Heart left ventricle (tissue), 13 donors: ENCODE data around the gene OR2AG2.

Experiments
- POLR2A ChIP-seq, 2 donors: fragments of 450-650 bp; IDR thresholded peaks; one replicate each; pipeline ENCODE4 v1.6.1; 2017; ENCODE audit warnings: antibody characterized with exemption in 2 of 2, mild to moderate bottlenecking in 2 of 2, moderate library complexity in 2 of 2
- TF ChIP-seq, protein P1 (sequence below), 12 donors: fragments of 200-600 bp; sonication (generic) in 4 of 12; IDR thresholded peaks; one replicate each; pipeline versions ENCODE4 v1.5.0 to v1.8.0; 2018 to 2022; ENCODE audit warnings: antibody characterized with exemption in 12 of 12, mild to moderate bottlenecking in 5 of 12
- donor health status: ischemic (EF 13 %, LVEDD 7.1; RV severe dilation, severe dysfunction).
- donor health status: DM: no; HTN: yes; CAD: no.
- donor health status: DM: no; HTN: no; CAD: no.
- donor health status: ischemic (EF 25% LVEDD 6.9; RV normal size, moderate dysfunction).
- donor health status: ischemic (EF 25% LVEDD 5.7; RV mildly dilated, moderate dysfunction).
- donor health status: ischemic (EF 35%, LVEDD 5.7; RV mildly dilated, moderate dysfunction).
- donor health status: nonischemic (EF 11% LVEDD 7.7; RV severe dilation, severe dysfunction).
- donor health status: DM: yes; HTN: yes; CAD: no.
- donor health status: PGD.
- donor health status: ischemic (EF 29% LVEDD 5.4; RV normal size, mild dysfunction).
- donor health status: nonischemic (EF 23%, LVEDD 6.1; RV moderate dilation, normal function).

DNA sequence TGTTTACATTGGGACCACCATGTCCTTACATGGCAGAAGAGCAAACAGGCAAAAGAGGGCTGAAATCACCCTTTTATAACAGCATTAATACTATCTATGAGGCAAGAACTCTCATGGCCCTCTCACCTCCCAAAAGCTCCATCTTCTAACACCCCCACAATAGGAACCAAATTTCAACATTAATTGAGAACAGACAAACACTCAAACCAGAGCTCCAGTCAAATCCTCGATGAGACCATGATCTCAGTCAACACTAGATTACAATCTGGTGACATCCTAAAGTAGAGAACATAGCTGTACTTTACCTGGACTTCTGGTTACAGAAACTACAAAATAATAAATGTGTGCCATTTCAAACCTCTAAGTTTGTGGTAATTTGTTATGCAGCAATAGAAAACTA is 25.1 kb downstream of the OR2AG2 start:
- TF ChIP-seq, protein P1, sequence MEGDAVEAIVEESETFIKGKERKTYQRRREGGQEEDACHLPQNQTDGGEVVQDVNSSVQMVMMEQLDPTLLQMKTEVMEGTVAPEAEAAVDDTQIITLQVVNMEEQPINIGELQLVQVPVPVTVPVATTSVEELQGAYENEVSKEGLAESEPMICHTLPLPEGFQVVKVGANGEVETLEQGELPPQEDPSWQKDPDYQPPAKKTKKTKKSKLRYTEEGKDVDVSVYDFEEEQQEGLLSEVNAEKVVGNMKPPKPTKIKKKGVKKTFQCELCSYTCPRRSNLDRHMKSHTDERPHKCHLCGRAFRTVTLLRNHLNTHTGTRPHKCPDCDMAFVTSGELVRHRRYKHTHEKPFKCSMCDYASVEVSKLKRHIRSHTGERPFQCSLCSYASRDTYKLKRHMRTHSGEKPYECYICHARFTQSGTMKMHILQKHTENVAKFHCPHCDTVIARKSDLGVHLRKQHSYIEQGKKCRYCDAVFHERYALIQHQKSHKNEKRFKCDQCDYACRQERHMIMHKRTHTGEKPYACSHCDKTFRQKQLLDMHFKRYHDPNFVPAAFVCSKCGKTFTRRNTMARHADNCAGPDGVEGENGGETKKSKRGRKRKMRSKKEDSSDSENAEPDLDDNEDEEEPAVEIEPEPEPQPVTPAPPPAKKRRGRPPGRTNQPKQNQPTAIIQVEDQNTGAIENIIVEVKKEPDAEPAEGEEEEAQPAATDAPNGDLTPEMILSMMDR (IDR thresholded peaks at IDR 0.05), result no peak
- TF ChIP-seq POLR2A (IDR thresholded peaks at IDR 0.05), result no peak
